Measurements from ENCODE around the gene SELENOM.
"Not testable (repeated sequence)": the region's sequence is repeated elsewhere in the genome, so short reads cannot be mapped to it uniquely, and the experiment has no call there.

The SELENOM gene

DNA sequence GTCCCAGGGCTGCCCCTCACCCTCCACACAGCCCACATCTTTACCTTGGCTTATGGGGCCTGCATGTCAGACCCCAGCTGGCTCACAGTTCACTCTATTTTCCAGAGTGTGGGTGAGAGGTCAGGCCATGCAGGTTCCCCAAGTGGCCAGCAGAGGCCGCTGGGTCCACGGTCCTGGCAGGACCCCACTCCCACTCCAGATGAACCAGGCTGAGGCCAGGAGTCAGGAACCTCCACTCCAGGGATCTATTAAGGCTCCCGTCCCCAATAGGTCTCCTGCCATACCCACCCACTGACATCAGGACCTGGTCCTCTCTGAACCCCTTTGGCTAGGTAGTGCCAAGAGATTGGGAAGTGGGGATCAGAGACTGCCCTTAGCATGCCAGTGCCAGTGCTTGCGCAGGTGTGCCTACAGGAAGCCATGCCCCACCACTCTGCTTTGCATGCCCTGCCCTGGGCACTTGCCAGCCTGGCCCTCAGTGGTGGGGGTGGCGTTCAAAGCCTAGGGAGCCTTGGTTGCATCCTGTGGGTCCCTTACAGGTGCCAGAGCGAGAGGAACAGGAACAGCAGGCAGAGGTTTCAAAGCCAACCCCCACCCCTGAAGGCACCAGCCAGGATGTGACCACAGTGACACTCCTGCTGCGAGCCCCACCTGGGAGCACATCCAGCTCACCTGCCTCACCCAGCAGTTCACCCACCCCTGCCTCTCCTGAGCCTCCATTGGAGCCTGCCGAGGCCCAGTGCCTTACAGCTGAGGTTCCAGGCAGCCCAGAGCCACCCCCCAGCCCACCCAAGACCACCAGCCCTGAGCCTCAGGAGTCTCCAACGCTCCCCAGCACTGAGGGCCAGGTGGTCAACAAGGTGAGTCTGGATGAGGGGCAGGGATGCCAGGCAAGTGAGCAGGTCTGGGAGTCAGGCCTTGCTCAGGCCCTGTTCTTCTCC, 17.9 kb downstream of the SELENOM start:
- DNase-seq, result peak; percentile 32

DNA sequence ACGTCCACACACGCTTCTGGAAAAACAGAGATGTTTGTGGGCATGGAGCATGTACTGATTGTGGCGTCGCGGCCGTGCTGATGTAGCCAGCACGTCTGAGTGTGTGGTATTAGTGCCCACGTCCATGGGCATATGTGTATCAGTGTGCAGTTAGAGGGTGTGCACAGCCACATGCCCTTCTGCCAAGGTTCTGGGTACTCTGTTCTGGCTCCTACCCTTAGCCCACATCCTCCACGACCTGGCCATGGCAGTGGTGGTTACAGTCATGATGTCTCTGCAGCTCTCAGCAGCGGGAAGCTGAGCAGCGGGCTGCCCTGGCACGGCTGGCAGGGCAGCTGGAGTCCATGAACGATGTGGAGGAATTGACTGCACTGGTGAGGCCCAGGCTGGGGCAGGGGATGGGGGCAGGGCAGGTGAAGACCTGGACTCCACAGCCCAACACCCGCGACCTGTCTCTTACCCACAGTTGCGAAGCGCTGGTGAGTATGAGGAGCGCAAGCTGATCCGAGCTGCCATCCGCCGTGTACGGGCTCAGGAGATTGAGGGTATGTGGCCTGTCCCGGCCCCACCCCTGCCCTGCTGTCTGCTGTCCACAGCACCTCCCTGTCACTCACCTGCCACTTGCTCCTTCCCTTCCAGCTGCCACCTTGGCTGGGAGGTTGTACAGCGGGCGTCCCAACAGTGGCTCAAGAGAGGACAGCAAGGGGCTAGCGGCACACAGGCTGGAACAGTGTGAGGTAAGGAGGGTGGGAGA, 19.0 kb downstream of the SELENOM start:
- no peak for DNase-seq

DNA sequence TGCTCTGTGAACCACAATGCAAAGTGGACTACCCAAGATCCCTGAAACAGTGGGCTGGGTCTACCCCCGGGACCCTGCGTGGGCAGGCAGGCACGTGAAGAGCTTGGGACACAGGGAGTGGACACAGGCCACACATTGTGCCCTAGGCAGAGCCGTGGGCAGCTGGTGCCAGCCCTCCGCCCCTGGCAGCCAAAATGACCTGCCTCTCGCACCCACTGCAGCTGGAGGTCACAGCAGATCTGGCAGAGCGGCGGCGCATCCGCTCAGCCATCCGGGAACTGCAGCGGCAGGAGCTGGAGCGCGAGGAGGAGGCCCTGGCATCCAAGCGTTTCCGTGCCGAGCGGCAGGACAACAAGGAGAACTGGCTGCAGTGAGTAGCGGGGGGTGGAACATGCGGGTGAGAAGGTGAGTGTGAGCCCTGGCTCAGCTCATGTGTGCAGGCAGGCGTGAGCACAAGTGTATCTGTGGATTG, 19.6 kb downstream of the SELENOM start:
- no peak for DNase-seq

DNA sequence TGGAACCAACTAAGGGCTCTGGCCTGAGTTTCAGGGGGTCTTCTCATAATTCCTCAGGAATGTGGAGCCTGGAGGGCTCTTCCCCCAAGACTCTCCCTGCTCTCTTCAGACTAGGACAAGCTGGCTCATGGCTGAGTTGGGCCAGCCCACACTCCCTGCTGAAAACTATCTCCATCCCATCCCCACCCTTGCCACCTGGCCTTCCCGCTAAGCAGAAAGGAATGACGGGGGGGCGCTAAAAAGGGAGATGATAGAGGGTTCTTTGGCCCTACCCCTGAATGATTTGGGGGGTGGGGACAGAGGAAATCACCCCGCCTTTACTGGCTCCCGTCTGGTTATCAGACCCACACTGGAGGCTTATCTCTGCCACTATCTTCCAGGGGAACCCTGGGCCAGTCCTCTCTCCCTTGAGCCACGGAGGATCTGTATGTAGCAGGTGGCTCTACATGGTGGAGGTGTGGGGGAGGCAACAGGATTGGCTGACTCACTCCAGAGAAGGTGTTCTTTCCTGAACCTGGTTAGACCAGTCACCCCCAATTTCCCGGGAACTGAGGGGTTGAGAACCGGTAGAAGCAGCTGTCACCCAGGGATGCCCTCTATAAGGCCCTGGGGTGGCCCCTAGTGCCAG, 20.6 kb downstream of the SELENOM start:
- DNase-seq, result no peak

DNA sequence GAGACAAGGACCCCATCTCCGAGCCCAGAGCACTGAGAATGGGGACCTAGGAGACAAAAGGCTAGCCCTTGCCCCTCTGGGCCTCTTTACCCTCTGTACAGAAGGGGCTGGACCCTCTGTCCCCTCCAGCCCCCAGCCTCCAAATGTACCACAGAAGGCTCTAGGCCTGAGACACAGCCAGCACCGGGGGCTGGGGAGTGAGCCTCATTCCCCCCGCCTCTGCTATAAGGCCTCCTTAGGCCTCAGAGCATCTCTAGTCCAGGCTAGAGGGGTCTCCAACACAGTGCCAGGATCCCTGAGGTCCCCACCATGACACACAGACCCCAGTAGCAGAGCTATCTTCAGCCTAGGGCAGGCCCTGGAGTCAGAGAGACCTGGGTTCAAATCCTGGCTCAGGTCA, 21.4 kb downstream of the SELENOM start:
- DNase-seq, result no peak

DNA sequence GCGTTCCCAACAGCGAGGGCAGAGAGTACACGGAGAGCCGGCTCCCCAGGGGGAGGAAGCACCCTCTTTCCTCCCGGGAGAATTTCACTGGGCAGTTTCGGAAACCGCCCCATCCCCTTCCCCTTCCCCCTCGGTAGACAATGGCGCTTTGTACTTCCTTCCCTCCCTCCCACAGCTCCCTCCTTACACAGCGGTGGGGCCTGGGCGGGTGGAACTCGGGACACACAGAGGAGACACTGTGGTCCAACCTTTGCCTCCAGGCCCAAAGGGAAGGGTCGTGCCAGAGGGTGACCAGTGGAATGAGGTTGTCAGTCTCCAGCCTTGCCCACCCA, 21.9 kb downstream of the SELENOM start:
- no peak for DNase-seq

DNA sequence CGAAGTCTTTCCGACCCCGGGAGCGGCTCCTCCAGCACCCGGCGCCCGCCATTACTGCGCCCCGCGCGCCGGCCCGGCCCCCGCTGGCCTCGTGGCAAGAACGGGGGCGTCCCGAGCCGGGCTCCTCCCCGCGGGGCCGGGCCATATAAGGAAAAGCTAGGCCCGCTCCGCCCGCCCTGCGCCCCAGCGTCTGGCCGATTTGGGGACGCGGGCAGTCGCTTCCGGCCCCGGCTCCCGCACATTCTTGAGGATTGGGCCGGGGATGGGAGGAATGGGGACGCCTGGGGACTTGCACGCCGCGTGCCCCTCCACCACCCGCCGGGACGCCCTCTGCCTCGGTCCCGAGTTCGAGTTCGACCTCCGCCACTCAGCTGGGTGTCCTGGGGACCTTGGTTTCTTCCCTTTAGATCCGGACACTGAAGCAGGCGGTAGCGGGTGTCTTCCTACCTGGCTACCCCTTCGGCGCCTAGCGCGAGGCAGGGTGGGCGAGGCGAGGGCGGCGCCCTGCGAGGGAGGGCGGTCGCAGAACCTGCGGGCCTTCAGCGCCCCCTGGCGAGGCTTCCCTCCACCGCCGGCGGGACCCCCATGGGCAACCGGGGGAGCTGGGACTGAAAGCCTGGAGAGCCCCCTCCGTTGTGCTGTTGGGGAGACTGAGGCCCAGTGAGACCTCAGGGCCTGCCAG, 22.4 kb downstream of the SELENOM start:
- DNase-seq, result peak; percentile 89

DNA sequence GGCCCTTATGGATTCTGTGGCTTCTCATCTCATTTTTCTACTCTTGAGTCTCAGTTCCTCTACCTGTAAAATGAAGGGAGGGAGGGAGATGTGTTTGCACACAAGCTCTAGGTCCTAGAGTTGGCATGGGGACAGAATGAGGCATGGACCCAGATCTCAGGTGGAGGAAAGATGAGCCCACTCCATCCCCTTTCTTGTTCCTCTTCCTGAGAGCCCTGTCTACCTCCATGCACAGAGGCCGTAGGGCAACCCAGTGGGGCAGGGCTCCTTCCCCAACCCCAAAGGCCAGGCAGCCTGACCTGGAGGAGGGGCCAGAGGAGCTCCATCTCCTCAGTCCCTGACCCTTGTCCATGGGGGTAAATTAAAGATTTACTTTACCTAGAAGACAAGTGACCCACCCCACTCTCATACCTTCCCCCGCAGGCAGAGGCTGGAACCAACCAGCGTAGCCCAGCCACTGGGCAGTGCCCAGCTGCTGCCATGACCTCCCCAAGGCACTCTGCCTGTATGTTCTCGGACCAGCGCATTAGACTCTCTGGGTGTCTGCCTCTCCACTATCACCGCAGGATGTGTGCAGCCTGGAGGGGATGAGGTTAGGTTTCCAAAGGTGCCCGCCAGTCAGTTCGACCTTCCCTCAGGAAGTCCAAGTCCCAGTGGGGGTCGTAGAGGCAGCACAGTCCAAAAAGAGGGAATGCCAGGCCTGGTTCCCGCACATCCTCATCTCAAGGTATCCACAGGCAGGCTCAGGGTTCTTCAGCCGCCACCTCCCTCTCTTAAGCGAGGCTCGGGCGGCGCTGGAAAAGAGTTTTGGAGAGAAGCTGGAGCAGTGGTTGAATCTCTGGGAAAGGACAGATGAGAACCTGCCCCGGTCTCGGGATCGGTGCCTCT, 23.2 kb downstream of the SELENOM start:
- no peak for DNase-seq

DNA sequence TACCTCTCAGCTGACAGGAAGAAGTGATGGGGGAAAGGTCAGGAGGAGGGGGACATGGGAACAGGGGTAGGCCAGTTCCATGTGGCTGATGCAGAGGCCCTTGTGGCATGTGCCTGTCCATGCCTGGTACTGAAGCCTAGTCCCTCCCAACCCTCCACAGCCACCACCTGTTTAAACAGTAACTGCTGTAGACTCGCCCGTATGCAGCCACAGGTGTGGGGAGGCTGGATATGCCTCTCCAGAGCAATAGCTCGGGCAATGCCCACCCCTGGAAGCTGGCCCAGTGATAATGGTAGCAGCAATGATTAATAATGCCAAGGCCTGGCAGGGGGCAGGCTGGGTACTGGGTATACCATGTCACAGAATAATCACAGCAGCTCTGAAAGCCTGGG, 24.0 kb downstream of the SELENOM start:
- DNase-seq, result no peak

DNA sequence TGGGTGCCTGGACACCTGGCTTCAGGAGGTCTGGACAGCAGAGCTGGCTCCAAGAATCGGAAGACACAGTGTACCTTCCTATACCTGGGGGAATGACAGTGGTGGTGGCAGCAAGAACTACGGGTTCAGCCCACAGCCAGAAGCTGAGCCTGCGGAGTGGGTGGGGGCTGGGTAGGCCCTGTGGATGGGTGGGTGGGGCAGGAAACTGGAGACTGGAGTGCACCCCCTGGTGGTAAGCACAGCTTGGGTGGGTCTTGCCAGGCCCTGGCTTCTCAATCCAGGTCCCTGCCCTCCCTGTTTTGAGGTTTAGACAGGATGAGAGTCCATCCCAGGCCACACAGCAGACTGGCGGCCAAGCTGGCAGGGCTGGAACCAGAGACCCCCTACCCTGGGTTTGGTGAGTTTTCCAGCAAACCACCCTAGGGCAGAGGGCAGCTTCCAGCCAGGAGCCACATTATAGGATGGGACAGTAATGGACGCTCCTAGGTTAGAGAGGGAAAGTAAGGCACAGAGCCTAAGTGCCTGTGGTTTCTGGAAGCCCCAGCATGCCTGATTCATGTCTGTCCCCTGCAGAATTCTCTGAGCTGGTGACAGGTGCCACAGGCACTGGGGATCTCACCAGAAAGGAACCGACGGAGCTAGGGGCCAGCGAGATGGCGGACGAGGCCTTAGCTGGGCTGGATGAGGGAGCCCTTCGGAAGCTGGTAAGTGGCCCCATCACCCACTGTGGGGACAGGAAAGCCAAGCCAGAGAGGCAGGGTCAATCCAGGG, 24.6 kb downstream of the SELENOM start:
- DNase-seq, result peak; percentile 71

DNA sequence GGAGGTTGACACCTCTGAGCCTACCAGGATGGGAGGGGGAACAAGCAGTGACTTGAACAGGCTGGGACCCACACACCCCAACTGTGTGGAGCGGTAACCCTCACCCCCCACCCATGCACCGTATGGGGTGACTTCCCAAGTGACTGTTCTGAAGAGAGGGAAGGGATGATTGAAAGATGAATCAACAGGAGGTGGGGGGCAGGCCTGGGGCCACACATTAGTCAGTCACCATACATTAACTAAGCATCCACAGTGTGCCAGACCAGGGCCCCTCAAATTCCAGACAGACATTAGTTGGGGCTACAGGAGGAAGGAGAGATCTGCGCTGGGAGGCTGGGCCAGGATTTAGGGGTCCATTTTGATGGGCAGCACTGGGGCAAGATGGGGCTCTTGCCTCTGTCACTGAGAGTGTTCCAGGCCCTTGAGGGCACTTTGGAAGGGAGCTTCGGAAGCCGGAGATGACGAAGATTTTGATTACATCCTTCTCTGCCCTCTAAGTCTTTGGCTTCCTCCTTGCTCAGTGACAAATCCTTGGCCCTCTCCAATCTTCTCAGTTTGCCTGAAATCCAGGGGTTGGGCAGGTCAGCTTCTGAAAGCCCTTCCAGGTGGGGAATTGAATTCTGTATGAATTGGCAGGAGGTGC, 25.3 kb downstream of the SELENOM start:
- DNase-seq, result peak; percentile 19

DNA sequence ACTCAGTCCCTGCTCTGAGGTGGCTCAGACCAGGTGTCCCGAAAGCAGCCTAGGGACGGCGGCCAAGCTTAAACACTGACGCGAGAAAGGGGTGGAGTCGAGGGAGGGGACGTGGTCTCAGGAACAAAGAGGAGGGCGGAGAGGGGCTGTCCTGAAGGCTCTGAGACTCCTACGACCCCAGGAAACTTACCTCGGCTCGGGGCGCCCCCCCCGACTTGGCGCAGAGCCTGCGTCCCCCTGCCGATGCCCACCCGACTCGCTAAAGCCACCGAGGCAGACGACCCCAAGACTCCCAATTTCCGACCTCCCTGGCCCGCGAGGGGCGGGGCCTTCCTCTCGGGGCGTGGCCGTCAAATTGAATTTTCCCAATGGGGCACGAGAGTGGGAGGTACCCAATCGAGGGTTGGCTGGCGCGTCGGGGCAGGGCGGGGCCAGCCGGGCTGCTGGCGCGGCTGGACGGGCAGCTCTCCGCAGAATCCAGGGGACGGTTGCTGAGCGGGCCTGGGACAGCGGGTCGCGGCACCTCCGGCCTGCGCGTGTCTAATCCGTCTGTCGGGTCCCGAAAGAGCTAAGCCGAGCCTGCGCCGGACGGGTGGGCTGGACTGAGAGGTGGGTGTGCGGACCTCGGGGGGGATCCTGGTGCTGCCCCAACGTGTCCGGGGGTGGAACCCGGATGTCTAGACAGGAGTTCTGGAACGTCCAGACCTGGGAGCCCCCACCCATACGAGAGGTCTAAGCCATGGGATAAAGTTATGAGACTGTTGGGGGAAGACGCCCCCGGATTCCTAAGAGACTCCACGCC, 26.3 kb downstream of the SELENOM start, which contains the start of gene SMTN:
TSS of gene SMTN (plus strand) at position 471 of the 802 bp plus-strand sequence. CDS start 1,941 bp downstream, outside the sequence.
- DNase-seq, result peak; percentile 89

DNA sequence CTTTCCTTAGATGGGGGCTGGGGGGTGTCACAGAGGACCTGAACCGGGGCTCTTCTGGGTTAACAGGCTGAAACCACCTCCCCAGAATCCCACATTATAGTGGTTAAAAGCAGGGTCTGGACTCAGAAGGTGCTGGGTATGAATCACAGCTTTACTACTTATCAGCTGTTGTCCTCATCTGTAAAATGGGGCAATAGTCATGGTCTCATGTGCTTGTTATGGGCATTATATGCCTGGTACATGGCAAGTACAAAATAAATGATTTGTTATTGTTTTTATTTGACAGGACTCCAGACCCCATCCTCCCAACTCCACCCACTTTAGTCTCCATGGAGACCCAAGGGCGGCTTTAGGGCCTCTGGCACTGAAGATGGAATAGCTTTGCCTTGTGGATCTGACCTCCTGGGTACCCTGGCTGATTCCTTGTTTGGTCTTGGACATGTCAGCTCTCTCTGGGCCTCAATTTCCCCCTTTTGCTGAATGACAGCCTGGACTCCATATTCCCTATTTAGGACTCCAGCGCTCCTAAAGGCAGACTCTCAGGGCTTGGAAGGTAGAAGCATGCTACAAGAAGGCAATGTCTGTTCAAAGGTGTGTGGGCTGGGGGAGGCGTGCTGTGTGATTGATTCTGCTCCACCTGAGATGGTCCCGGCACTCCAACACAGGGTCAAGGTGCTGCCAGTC, 27.1 kb downstream of the SELENOM start:
- no peak for DNase-seq

DNA sequence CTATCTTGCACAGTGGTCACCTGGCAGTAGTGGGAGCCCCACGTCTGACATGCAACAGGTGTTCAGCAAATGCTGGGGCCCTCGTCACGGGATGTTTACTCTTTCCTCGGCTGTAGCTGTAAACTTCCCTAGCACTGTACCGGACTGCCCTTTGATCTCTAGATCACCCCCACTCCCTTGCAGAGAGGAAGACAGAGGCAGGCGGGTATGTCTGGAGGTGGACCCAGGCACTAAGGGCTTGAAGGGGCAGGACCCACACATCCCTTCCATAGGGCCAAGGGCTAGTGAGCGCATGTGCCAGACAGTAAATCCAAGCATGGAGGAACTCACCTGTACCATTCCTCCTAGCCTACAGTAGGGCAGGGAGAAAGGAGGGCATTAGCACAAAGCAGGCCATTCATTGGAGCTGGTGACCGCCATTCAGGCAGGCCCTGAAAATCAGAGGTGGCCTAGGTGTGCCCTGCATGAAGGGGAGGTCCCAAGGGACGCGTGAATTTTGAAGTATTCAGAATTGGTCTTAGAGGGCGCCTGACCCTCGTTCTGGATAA, 28.2 kb downstream of the SELENOM start:
- no peak for DNase-seq

DNA sequence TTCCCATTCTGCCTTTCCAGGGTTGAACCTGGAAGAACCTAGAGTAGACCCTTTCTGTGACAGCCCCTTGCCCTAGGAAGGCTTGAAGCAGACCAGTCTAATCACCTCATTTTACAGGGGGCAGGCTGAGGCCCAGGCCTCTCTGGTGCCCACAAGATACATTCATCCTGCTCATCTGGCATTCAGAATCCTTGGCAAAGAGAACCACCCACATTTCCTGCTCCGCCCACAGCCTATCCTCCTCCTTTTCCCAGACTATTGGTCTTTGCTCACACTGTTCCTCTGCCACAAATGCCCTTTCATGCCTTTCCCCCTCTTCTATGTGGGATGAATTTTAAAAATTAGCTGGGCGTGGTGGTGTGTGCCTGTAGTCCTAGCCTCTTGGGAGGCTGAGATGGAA, 29.0 kb downstream of the SELENOM start:
- DNase-seq, result not testable (repeated sequence)

DNA sequence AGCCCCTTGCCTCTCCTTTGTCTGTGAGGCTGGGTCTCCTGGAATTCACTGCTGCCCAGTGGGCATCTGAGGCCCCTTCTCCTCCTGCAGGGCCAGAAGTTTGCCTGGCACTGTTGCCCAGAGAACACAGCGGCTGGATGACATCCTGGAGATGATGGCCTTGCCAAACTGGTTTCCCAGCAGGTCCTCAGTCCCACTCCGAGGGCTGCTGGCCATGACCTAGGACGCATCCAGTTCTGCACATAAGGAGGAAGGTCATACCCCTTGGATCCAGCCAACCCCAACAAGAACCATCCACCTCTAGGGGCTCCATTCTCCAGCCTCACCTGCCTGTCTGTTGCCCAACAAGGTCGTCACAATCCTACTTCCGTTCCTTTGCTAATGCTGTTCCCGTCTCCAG, 29.7 kb downstream of the SELENOM start:
- no peak for DNase-seq

DNA sequence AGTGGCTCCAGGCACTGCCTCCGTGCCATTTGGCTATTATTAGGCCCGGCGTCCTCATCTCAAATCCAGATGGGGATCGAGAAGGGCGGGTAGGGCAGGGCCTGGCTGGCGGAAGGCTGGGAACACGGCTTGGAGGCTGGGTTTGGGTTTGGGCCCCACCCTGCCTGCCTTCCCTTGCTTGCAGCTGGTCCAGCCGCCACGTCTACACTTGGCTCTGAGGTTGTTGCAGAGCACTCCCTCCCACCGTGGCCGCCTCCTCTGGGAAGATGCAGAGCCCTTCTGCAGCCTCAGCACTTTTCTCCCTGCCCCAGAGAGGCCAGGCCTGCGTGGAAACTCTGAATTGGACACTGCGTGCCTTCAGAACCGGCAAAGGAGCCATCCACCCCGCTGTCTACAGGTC, 31.4 kb downstream of the SELENOM start:
- DNase-seq, result no peak

DNA sequence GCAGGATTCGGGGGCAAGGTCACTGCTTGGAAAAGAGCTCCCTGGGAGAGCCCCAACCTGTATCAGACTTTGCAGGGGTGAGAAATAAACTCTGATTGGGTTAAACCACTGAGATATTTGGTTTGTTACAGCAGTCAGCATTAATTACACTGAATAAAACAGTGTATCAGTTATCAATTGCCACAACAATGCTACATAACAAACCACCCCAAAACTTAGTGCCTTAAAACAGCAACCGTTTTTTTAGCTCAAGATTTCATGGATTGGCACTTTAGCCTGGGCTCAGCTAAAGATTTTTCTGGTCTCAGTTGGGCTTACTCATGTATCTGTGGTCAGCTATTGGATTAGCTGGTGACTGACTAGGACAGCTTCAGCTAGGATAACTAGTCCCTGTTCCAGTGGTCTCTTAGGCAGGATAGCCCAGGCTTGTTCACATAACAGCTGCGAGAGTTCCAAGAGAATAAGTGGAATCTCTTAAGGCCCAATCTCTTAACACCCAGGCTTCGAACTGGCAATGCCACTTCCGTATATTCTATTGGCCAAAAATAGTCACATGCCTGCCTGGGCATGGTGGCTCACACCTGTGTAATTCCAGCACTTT, 33.7 kb downstream of the SELENOM start:
- not testable (repeated sequence) for DNase-seq
